Measurements from ENCODE around the gene TRIM54. TPM values are rescaled to one million over a fixed set of nuclear protein-coding genes. Genes with fewer than 3 reads are reported as not detected.
"Not testable (repeated sequence)": the region's sequence is repeated elsewhere in the genome, so short reads cannot be mapped to it uniquely, and the experiment has no call there.

The TRIM54 gene
- total and polyA plus RNA-seq, 4 experiments from 2014 or later = 0.17 TPM; not detected in 3

GRCh38 chr2:27296481-27296880 is 14.3 kb downstream of the TRIM54 start:
- H3K36me3 Mint-ChIP-seq = no peaks in the 10 kb centered on the region

DNA sequence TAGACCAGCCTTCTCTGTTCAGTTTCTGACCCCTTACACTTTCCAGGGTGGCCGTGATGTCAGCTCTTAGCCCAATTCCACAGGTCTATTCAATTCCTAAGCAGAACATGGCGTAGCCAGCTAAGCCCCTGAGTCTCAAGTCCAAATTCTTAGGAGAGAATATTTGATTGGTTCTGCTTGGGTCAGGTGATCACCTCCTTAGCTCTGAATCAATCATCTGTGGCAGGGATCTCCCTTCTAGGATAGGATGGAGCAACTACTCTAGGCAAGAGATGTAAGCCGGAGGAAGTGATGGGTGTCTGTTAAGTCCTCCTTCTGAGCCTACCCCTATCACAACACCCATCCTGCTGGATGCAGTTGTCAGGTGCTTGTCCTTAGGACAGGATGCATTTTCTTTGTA is 15.0 kb downstream of the TRIM54 start:
- Mint-ChIP-seq H3K4me1 (no peaks in the 10 kb centered on the region), H3K36me3 (no peaks in the 10 kb centered on the region), H3K27ac (no peak overlapping the region), H3K4me3 (no peak overlapping the region), H3K27me3 (peaks cover 13 to 30% of the 10 kb centered on the region in 2 donors), H3K9me3 (no peaks in the 10 kb centered on the region)
- Histone ChIP-seq H3K4me3 (ENCODE audit: low read length in 2 of 2) (no peak overlapping the region), H3K9me3 (ENCODE audit: control insufficient read depth in 1 of 2, low read length in 2 of 2) (no peaks in the 10 kb centered on the region), H3K36me3 (ENCODE audit: insufficient read depth, low read length) (no peaks in the 10 kb centered on the region), H3K27ac (ENCODE audit: low read depth, low read length) (no peak overlapping the region), H3K27me3 (ENCODE audit: insufficient read depth, low read length) (no peaks in the 10 kb centered on the region), H3K4me1 (ENCODE audit: insufficient read depth, low read length) (no peaks in the 10 kb centered on the region)
- intact Hi-C loops (cut with micrococcal nuclease) = no loop called here
- ChIA-PET POLR2A (ENCODE audit: partially characterized antibody) (no interaction called here), CTCF (ENCODE audit: partially characterized antibody) (interaction anchor here (1.5 kb wide), 1 partner anchor 18 kb away, joined by 4 read pairs; no protein-coding TSS in a partner anchor)
- no peak for DNase-seq

More at GRCh38 chr2:27296481-27296880, 14.3 kb downstream of the TRIM54 start:
- Mint-ChIP-seq H3K4me3 (no peak overlapping the region), H3K27ac (no peak overlapping the region), H3K4me1 (no peaks in the 10 kb centered on the region), H3K9me3 (no peaks in the 10 kb centered on the region), H3K27me3 (peaks cover 18 to 35% of the 10 kb centered on the region in 2 donors)
- H3K36me3 ChIP-seq (ENCODE audit: insufficient read depth, low read length) = no peaks in the 10 kb centered on the region
- no peak for DNase-seq
- CTCF ChIA-PET (ENCODE audit: partially characterized antibody) = no interaction called here
- no peaks in the 10 kb centered on the region for H3K9me3 ChIP-seq (ENCODE audit: control insufficient read depth in 1 of 2, low read length in 2 of 2)
- no peak overlapping the region for H3K27ac ChIP-seq (ENCODE audit: low read depth, low read length)
- intact Hi-C loops (cut with micrococcal nuclease) = no loop called here
- H3K27me3 ChIP-seq (ENCODE audit: insufficient read depth, low read length) = no peaks in the 10 kb centered on the region
- POLR2A ChIA-PET (ENCODE audit: partially characterized antibody) = no interaction called here
- H3K4me1 ChIP-seq (ENCODE audit: insufficient read depth, low read length) = no peaks in the 10 kb centered on the region
- H3K4me3 ChIP-seq (ENCODE audit: low read length in 2 of 2) = no peak overlapping the region

DNA sequence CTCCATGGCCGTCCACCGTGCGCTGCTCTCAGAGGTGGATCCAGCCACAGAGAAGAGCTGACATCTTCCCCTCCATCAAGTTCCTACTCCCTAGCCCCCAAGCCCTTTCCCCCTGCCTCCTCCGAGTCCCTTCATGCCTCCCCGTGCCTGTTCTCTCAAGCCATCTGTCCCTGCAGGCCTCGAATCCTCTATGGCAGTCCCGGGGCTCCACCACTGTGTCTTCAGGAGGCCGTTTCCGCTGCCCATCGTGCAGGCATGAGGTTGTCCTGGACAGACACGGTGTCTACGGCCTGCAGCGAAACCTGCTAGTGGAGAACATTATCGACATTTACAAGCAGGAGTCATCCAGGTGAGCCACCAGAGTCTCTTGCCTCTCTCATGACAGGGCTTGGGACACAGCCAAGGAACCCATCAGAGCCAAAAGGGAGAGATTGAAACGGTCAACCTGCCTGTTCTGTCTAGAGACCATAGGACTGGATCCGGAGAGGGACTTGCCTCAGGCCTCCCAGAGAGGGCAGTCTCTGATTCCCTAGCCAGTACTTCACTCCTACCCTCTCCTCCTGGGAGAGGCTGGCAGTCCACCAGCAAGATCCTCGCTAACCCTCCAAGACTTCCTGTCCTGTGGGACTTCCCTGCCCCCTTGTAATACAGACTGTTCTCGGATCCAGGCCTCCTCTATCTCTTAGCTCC is 16.3 kb downstream of the TRIM54 start:
- H3K27me3 Mint-ChIP-seq = peaks cover 13 to 24% of the 10 kb centered on the region in 2 donors
- no peak overlapping the region for H3K4me3 Mint-ChIP-seq
- H3K27ac Mint-ChIP-seq = no peak overlapping the region
- ChIA-PET POLR2A (ENCODE audit: partially characterized antibody) (no interaction called here), CTCF (ENCODE audit: partially characterized antibody) (interaction anchor here (0.8 to 1.5 kb wide), 3 partner anchors 19 to 337 kb away, joined by 3 to 4 read pairs (median 4); no protein-coding TSS in a partner anchor)
- no peaks in the 10 kb centered on the region for H3K36me3 ChIP-seq (ENCODE audit: insufficient read depth, low read length)
- no peaks in the 10 kb centered on the region for H3K9me3 ChIP-seq (ENCODE audit: control insufficient read depth in 1 of 2, low read length in 2 of 2)
- peaks cover 0 to 4% (median 3%) of the 10 kb centered on the region in 4 donors for H3K4me1 Mint-ChIP-seq
- no peak overlapping the region for H3K27ac ChIP-seq (ENCODE audit: low read depth, low read length)
- no peak for DNase-seq
- H3K9me3 Mint-ChIP-seq = peaks cover 0 to 2% (median 0%) of the 10 kb centered on the region in 8 donors
- no peak overlapping the region for H3K4me3 ChIP-seq (ENCODE audit: low read length in 2 of 2)
- H3K27me3 ChIP-seq (ENCODE audit: insufficient read depth, low read length) = no peaks in the 10 kb centered on the region
- H3K36me3 Mint-ChIP-seq = no peaks in the 10 kb centered on the region
- no peaks in the 10 kb centered on the region for H3K4me1 ChIP-seq (ENCODE audit: insufficient read depth, low read length)
- intact Hi-C loops (cut with micrococcal nuclease) = no loop called here

DNA sequence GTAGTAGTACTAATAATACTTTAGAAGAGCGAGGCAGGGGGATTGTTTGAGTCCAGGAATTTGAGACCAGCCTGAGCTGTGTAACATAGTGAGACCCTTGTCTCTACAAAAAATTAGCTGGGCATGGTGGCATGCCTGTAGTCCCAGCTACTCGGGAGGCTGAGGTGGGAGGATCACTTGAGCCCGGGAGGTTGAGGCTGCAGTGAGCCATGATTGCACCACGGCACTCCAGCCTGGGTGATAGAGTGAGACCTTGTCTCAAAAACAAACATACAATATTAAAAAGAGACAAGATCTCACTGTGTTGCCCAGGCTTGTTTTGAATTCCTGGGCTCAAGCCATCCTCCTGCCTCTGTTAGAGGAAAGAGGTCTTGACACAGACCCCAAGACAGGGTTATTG is 18.4 kb downstream of the TRIM54 start:
- H3K27ac ChIP-seq (ENCODE audit: low read depth, low read length); H3K27me3 ChIP-seq (ENCODE audit: insufficient read depth, low read length); H3K4me3 ChIP-seq (ENCODE audit: low read length in 2 of 2); H3K9me3 ChIP-seq (ENCODE audit: control insufficient read depth in 1 of 2, low read length in 2 of 2); H3K4me1 Mint-ChIP-seq; intact Hi-C loops (cut with micrococcal nuclease); H3K4me3 Mint-ChIP-seq; H3K36me3 ChIP-seq (ENCODE audit: insufficient read depth, low read length); DNase-seq; H3K9me3 Mint-ChIP-seq; H3K4me1 ChIP-seq (ENCODE audit: insufficient read depth, low read length); H3K36me3 Mint-ChIP-seq: not testable (repeated sequence)
- peaks cover 23 to 28% of the 10 kb centered on the region in 2 donors for H3K27me3 Mint-ChIP-seq
- peak overlapping the region in 1 of 7 donors; percentile 50 for H3K27ac Mint-ChIP-seq
- POLR2A ChIA-PET (ENCODE audit: partially characterized antibody) = interaction anchor here (1.3 kb wide), 1 partner anchor 21 kb away, joined by 4 read pairs; no protein-coding TSS in a partner anchor
- CTCF ChIA-PET (ENCODE audit: partially characterized antibody) = interaction anchor here (1.0 to 4.4 kb wide), 4 partner anchors 7 to 455 kb away, joined by 3 to 41 read pairs (median 4); no protein-coding TSS in a partner anchor

- H3K4me1 Mint-ChIP-seq = peaks cover 0 to 9% (median 6%) of the 10 kb centered on the region in 4 donors
- Histone ChIP-seq H3K27ac (ENCODE audit: low read depth, low read length) (no peak overlapping the region), H3K27me3 (ENCODE audit: insufficient read depth, low read length) (peaks cover 13% of the 10 kb centered on the region), H3K9me3 (ENCODE audit: control insufficient read depth in 1 of 2, low read length in 2 of 2) (no peaks in the 10 kb centered on the region), H3K36me3 (ENCODE audit: insufficient read depth, low read length) (no peaks in the 10 kb centered on the region), H3K4me1 (ENCODE audit: insufficient read depth, low read length) (peaks cover 15% of the 10 kb centered on the region), H3K4me3 (ENCODE audit: low read length in 2 of 2) (no peak overlapping the region)
- POLR2A ChIA-PET (ENCODE audit: partially characterized antibody) = interaction anchor here (1.0 to 1.8 kb wide), 2 partner anchors 23 to 216 kb away, joined by 3 to 4 read pairs; no protein-coding TSS in a partner anchor
- intact Hi-C loops (cut with micrococcal nuclease) = loop anchor here (1.0 kb wide), 3 partner anchors 133 to 342 kb away; no protein-coding TSS in a partner anchor
- no peaks in the 10 kb centered on the region for H3K36me3 Mint-ChIP-seq
- peaks cover 0 to 2% (median 0%) of the 10 kb centered on the region in 8 donors for H3K9me3 Mint-ChIP-seq
- DNase-seq = peak in 4 of 5 donors; percentile 47 to 54 (median 50)
- CTCF ChIA-PET (ENCODE audit: partially characterized antibody) = interaction anchor here (0.6 to 4.4 kb wide), 48 partner anchors 10 to 1477 kb away, joined by 3 to 41 read pairs (median 5); partner anchors contain the start of genes ABHD1, EIF2B4, MAPRE3 and MPV17
- peaks cover 18% of the 10 kb centered on the region in 2 donors for H3K27me3 Mint-ChIP-seq
- H3K27ac Mint-ChIP-seq = peak overlapping the region in 5 of 7 donors; percentile 21 to 85 (median 75)
- peak overlapping the region; percentile 64 to 84 (median 74) for H3K4me3 Mint-ChIP-seq
Observed at GRCh38 chr2:27303093-27304025, 21.1 kb downstream of the TRIM54 start.

- H3K9me3 ChIP-seq (ENCODE audit: control insufficient read depth in 1 of 2, low read length in 2 of 2) = no peaks in the 10 kb centered on the region
- Mint-ChIP-seq H3K36me3 (peaks cover 5 to 6% of the 10 kb centered on the region in 2 donors), H3K9me3 (peaks cover 0 to 2% (median 0%) of the 10 kb centered on the region in 8 donors), H3K4me3 (peak overlapping the region in 1 of 8 donors; percentile 51), H3K4me1 (peaks cover 2 to 13% (median 6%) of the 10 kb centered on the region in 4 donors), H3K27ac (no peak overlapping the region), H3K27me3 (peaks cover 10 to 16% of the 10 kb centered on the region in 2 donors)
- no peak overlapping the region for H3K27ac ChIP-seq (ENCODE audit: low read depth, low read length)
- peaks cover 15% of the 10 kb centered on the region for H3K4me1 ChIP-seq (ENCODE audit: insufficient read depth, low read length)
- intact Hi-C loops (cut with micrococcal nuclease) = no loop called here
- no peak for DNase-seq
- peaks cover 13% of the 10 kb centered on the region for H3K27me3 ChIP-seq (ENCODE audit: insufficient read depth, low read length)
- H3K36me3 ChIP-seq (ENCODE audit: insufficient read depth, low read length) = no peaks in the 10 kb centered on the region
- ChIA-PET POLR2A (ENCODE audit: partially characterized antibody) (no interaction called here), CTCF (ENCODE audit: partially characterized antibody) (interaction anchor here (1.0 to 3.8 kb wide), 8 partner anchors 8 to 379 kb away, joined by 3 to 29 read pairs (median 6); no protein-coding TSS in a partner anchor)
- H3K4me3 ChIP-seq (ENCODE audit: low read length in 2 of 2) = no peak overlapping the region
Observed at GRCh38 chr2:27304488-27305240, 22.4 kb downstream of the TRIM54 start.

Data from CD4-positive, alpha-beta memory T cell (primary cell).